Activated CD4-positive, alpha-beta T cell treated with anti-CD3 and anti-CD28 coated beads, Interleukin-2, amount 50 U/mL, for 4 hours (primary cell): Measurements from ENCODE around the gene REN.

Experiments used
- DNase-seq, 2 experiments: peaks; one replicate each; pipeline ENCODE4 v3.0.0-alpha.2; 2020

The REN gene

GRCh38 chr1:204152310-204153044 lies 13.7 kb downstream of the REN start:
- DNase-seq: no peak

GRCh38 chr1:204151552-204152309 lies 14.4 kb downstream of the REN start, which contains the start of gene ETNK2:
Gene ETNK2 (minus strand): TSS chr1:204152044. CDS start chr1:204151852, 192 bp downstream.
- peak; percentile 29 to 32 for DNase-seq

- no peak for DNase-seq
Observed at GRCh38 chr1:204150702-204151551, 15.2 kb downstream of the REN start.

- DNase-seq: no peak
Observed at GRCh38 chr1:204149635-204150565, 16.2 kb downstream of the REN start.

- no peak for DNase-seq
Observed at GRCh38 chr1:204149107-204149506, 17.0 kb downstream of the REN start.

GRCh38 chr1:204147406-204148383 lies 18.4 kb downstream of the REN start:
- DNase-seq: no peak

- DNase-seq: no peak
Observed at GRCh38 chr1:204146965-204147364, 19.2 kb downstream of the REN start.

- DNase-seq: no peak
Observed at GRCh38 chr1:204146309-204146708, 19.8 kb downstream of the REN start.

- DNase-seq: no peak
Observed at GRCh38 chr1:204145033-204145504, 21.1 kb downstream of the REN start.

- DNase-seq: no peak
Observed at GRCh38 chr1:204143276-204144041, 22.7 kb downstream of the REN start.

- DNase-seq: no peak
Observed at GRCh38 chr1:204142032-204142974, 23.8 kb downstream of the REN start.

- DNase-seq: no peak
Observed at GRCh38 chr1:204141131-204141530, 25.0 kb downstream of the REN start.

- no peak for DNase-seq
Observed at GRCh38 chr1:204139952-204140351, 26.2 kb downstream of the REN start.

- DNase-seq: no peak
Observed at GRCh38 chr1:204139088-204139487, 27.0 kb downstream of the REN start.

- DNase-seq: no peak
Observed at GRCh38 chr1:204136814-204137213, 29.3 kb downstream of the REN start.

GRCh38 chr1:204134103-204134502 lies 32.0 kb downstream of the REN start:
- no peak for DNase-seq

- no peak for DNase-seq
Observed at GRCh38 chr1:204132718-204133117, 33.4 kb downstream of the REN start.

- no peak for DNase-seq
Observed at GRCh38 chr1:204131978-204132377, 34.2 kb downstream of the REN start.
